ENCODE results near the gene MLLT10. TPM values are rescaled to one million over a fixed set of nuclear protein-coding genes. Genes with fewer than 3 reads are reported as not detected.
A peak's percentile ranks its signal among the peaks of the same experiment; 100 is the strongest.

The MLLT10 gene
- total RNA-seq, 1 experiment from 2014 or later = 72.3 TPM

DNA sequence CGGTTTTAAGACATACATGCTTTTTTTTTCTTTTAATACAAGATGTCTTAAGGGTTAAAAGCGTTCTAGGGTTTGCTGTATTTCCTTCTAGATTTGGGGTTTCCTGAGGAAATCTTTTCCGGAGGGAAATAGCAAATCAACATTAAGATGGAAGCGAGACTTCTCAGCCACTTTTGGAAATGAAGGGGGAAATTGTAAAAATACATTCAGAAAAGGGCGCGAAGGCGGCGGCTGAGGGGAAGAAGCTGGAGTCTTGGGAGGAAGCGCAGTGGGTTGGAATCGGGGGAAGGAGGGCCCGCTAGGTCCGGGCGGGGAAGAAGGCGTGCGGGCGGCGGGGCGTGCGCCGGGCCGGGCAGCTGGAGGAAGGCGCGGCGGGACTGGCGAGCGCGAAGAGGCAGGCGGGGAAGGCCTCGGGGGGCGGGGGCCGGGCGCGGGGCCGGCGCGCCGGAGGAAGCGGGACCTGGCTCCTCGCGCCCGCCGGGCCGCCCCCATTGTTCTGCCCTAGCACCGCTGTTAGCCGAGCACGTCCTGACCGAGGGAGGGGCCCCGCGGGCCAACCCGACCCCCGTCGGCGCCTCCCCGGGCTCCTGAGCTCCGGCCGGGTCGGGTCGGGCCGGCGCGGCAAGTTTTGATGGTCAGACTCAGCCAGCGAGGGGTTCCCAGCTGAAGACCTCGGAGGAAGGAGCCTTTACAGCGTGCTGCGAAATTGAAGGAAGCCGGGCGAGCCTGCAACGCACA, 7.0 kb upstream of the MLLT10 start:
- DNase-seq = peak; percentile 75
- H3K79me2 ChIP-seq (ENCODE audit: insufficient read depth, low read length) = no peaks in the 10 kb centered on the region

More for the DNA sequence above, 7.0 kb upstream of the MLLT10 start:
- no peak overlapping the region for H3K23ac ChIP-seq (ENCODE audit: insufficient read length, low read depth, low read length)
- H4K20me1 ChIP-seq (ENCODE audit: control insufficient read depth, insufficient read depth, insufficient read length) = no peaks in the 10 kb centered on the region
- H4K5ac ChIP-seq (ENCODE audit: insufficient read length, low read depth, low read length) = no peak overlapping the region
- H4K91ac ChIP-seq (ENCODE audit: insufficient read length, low read depth, low read length) = no peak overlapping the region
- no peak overlapping the region for H3K56ac ChIP-seq (ENCODE audit: insufficient read length, low read depth, low read length)
- no peaks in the 10 kb centered on the region for H3K9me3 ChIP-seq (ENCODE audit: control insufficient read depth, low read depth, low read length)
- H2BK12ac ChIP-seq (ENCODE audit: insufficient read length, low read depth, low read length) = no peak overlapping the region
- H2AK5ac ChIP-seq (ENCODE audit: insufficient read length, low read length) = no peak overlapping the region
- no peak overlapping the region for H2BK5ac ChIP-seq (ENCODE audit: insufficient read length, low read length)
- H3K4ac ChIP-seq (ENCODE audit: low read depth, low read length) = no peak overlapping the region; the same call in 1 of the 2 replicates
- no peaks in the 10 kb centered on the region for H3K79me1 ChIP-seq (ENCODE audit: insufficient read depth, low read depth, low read length, poor library complexity, severe bottlenecking)
- Mint-ChIP-seq H3K9me3 (no peaks in the 10 kb centered on the region; a peak in 2 of 5 replicates), H3K4me1 (peaks cover 51 to 53% of the 10 kb centered on the region in 2 experiments), H3K27me3 (ENCODE audit: low read depth) (no peaks in the 10 kb centered on the region), H3K36me3 (ENCODE audit: insufficient read depth in 1 of 3, low read depth in 3 of 3) (no peaks in the 10 kb centered on the region; a peak in 1 of 7 replicates), H3K4me3 (peak overlapping the region; percentile 78 to 91), H3K27ac (peak overlapping the region; percentile 95 to 99 (median 99))
- H4K8ac ChIP-seq (replicated peaks; ENCODE audit: insufficient read length, low read depth, low read length) = no peak overlapping the region
- peaks cover 20% of the 10 kb centered on the region for H3K23me2 ChIP-seq (ENCODE audit: insufficient read length, low read depth, low read length, poor library complexity, severe bottlenecking)
- peak overlapping the region; percentile 79 for H3K18ac ChIP-seq (ENCODE audit: insufficient read length, low read depth, low read length)
- H3K27ac ChIP-seq (ENCODE audit: insufficient read length, low read depth, low read length) = peak overlapping the region; percentile 76
- H3T11ph ChIP-seq (ENCODE audit: low read length) = no peak overlapping the region
- peak overlapping the region; percentile 79 for H3K9ac ChIP-seq (ENCODE audit: extremely low read depth, insufficient read length, low read length)
- H3K4me2 ChIP-seq (ENCODE audit: insufficient read depth, insufficient read length, low read length) = peak overlapping the region; percentile 80
- TF ChIP-seq CTCF (conservative IDR thresholded peaks at IDR 0.05) = no peak
- no peak overlapping the region for H2BK15ac ChIP-seq (ENCODE audit: low read depth, low read length)
- H2AFZ ChIP-seq (ENCODE audit: low read length) = no peak overlapping the region
- peak overlapping the region; percentile 95; the same call in 1 of the 2 replicates for H3K14ac ChIP-seq (ENCODE audit: insufficient read depth, low read length)
- no CpG with 5 or more reads among the region's 68 CpGs for WGBS (ENCODE audit: extremely low coverage, insufficient read length, low lambda C conversion rate)
- H2BK20ac ChIP-seq (ENCODE audit: low read depth, low read length, poor library complexity, severe bottlenecking) = no peak overlapping the region
- H3K4me1 ChIP-seq (ENCODE audit: insufficient read depth, low read length) = no peaks in the 10 kb centered on the region
- H2BK120ac ChIP-seq (ENCODE audit: low read depth, low read length, poor library complexity, severe bottlenecking) = peak overlapping the region; percentile 52
- H3K27me3 ChIP-seq (ENCODE audit: insufficient read depth, low read length) = no peaks in the 10 kb centered on the region
